Fibroblast of villous mesenchyme (primary cell): Measurements from ENCODE around the gene PRSS36. TPM values are rescaled to one million over a fixed set of nuclear protein-coding genes. Genes with fewer than 3 reads are reported as not detected.
"Not testable (repeated sequence)": the region's sequence is repeated elsewhere in the genome, so short reads cannot be mapped to it uniquely, and the experiment has no call there.

Source experiments
- DNase-seq: peaks from one replicate; pipeline ENCODE4 v3.0.0-alpha.2; 2010; ENCODE audit warnings: low read depth
- H3K4me3 ChIP-seq: 2 replicates; pipeline ENCODE4 v1.5.1; 2011; ENCODE audit warnings: low read depth, mild to moderate bottlenecking, low read length
- total RNA-seq: library from RNA; depleted of rRNA; stranded (reverse); fragments of >200 nt; gene quantifications from 2 replicates; pipeline ENCODE4 v1.2.3, GENCODE V29; 2012
- TF ChIP-seq, protein P1 (sequence below): IDR thresholded peaks from 2 replicates; pipeline ENCODE4 v1.5.1; 2012; ENCODE audit warnings: low read depth, mild to moderate bottlenecking, low read length; ENCODE audit not compliant: insufficient read depth

The PRSS36 gene
- total RNA-seq, 1 donor: under 0.01 TPM

DNA sequence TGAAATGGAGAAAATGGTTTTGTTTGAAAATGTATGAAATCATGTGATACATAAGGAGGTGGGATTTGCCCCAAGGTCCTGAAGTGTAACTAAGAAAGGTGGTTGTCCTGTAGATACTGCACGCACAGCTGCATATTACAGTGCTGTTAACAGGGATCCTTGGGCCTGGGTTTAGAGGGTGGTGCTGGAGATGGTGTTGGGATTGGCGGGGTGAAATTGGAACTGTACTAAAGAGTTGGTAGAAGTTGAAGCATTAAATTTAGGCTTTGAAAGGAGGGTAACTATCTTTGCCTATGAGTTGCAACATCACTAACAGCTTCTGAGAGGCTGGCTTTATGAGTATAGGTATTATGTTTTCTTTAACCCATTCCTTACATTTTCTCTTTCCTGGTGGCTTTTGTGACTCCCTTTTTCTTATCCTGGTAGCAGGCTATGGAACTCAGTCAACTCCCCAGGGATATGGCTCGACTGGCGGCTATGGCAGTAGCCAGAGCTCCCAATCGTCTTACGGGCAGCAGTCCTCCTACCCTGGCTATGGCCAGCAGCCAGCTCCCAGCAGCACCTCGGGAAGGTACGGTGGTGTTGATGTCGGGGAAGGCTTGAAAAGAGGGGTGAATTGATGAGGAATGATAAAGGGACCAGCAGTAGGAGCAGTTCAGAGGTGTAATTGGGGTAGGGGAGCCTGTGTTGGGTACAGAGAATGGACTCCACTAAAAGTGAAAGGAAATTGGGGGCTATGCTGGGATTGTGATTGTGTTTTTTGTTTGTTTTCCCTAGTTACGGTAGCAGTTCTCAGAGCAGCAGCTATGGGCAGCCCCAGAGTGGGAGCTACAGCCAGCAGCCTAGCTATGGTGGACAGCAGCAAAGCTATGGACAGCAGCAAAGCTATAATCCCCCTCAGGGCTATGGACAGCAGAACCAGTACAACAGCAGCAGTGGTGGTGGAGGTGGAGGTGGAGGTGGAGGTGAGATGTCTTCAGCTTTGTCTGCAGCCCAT, 33.9 kb upstream of the PRSS36 start:
- no peak for DNase-seq
- H3K4me3 ChIP-seq: no peak overlapping the region
- TF ChIP-seq, protein P1, sequence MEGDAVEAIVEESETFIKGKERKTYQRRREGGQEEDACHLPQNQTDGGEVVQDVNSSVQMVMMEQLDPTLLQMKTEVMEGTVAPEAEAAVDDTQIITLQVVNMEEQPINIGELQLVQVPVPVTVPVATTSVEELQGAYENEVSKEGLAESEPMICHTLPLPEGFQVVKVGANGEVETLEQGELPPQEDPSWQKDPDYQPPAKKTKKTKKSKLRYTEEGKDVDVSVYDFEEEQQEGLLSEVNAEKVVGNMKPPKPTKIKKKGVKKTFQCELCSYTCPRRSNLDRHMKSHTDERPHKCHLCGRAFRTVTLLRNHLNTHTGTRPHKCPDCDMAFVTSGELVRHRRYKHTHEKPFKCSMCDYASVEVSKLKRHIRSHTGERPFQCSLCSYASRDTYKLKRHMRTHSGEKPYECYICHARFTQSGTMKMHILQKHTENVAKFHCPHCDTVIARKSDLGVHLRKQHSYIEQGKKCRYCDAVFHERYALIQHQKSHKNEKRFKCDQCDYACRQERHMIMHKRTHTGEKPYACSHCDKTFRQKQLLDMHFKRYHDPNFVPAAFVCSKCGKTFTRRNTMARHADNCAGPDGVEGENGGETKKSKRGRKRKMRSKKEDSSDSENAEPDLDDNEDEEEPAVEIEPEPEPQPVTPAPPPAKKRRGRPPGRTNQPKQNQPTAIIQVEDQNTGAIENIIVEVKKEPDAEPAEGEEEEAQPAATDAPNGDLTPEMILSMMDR: no peak

DNA sequence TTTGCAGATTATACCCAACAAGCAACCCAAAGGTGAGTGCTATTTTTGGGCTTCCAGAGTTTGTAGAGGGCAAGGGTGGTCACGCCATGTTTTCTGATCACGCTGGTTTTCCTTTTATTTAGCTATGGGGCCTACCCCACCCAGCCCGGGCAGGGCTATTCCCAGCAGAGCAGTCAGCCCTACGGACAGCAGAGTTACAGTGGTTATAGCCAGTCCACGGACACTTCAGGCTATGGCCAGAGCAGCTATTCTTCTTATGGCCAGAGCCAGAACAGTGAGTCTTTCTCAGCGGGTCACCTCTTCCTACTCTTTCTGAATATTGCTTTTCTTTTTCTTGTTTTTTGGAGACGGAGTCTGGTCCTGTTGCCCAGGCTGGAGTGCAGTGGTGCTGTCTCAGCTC, 32.5 kb upstream of the PRSS36 start:
- TF ChIP-seq, protein P1: no peak
- peak overlapping the region; percentile 96 for H3K4me3 ChIP-seq
- DNase-seq: no peak

DNA sequence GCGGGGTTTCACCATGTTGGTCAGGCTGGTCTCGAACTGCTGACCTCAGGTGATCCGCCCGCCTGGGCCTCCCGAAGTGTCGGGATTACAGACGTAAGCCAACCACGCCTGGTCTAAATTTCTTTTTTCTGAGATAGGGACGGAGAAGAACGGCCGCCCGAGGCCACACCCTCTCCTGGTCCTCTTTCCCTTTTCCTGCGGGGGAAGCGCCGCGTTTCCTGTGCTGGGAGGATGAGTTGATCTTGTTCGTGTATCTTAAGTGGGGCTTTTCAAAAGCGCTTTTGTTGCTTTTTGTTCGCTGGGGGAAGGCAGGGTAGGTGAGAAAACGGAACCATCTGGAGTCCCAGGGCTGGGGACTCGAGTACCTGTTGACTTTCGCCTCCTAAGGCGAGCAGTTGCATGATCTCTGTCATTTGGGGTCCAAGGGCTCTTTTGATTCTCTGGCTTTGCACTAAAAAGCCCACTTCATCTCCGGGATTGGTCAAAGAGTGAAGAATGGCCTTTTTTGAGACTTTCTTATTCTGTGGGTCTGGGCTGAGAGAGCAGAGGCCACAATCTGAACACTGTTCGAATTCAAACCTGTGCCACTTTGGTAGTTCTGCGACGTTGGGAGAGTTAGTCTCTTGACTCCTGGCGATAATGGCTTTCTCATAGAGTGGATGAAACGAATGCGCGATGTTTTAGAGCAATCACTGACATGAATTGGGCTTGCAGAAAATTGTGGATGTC, 31.4 kb upstream of the PRSS36 start:
- TF ChIP-seq, protein P1: no peak
- peak overlapping the region; percentile 96 for H3K4me3 ChIP-seq
- peak; percentile 59 for DNase-seq

DNA sequence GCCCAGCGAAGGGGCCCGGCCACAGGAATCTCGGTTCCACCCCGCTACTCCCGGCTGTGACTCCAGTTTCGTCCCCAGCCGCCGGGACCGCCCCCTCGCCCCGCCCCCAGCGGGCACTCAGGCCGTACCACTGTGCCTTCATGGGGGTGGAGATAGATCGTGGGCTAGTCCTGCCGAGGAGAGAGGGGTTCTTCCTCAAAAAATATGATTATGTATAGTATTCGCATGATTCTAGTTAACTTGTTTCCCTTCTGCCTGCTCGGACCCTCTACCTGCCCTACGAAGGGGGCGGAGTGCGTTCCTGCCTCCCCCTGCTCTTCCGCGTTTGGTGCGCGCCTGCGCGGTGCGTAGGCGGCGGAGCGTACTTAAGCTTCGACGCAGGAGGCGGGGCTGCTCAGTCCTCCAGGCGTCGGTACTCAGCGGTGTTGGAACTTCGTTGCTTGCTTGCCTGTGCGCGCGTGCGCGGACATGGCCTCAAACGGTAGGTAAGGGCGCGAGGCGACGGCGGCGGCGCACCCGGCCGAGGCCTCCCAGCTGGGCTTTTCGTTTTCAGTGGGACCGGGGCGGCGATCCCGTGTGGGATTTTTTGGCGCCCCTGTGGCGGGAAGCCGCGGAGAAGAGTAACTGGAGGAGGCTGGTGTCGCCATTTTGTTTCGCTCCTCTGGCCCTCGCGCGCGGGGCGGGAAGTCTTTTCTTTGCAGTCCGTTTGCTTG, 30.0 kb upstream of the PRSS36 start, which contains the start of gene FUS:
TSS of gene FUS (plus strand) at position 393 of the 713 bp plus-strand sequence. CDS start at position 469, 76 bp downstream.
- H3K4me3 ChIP-seq: peak within 1 kb of the TSS; percentile 96
- peak; percentile 92 for DNase-seq
- TF ChIP-seq, protein P1: no peak

DNA sequence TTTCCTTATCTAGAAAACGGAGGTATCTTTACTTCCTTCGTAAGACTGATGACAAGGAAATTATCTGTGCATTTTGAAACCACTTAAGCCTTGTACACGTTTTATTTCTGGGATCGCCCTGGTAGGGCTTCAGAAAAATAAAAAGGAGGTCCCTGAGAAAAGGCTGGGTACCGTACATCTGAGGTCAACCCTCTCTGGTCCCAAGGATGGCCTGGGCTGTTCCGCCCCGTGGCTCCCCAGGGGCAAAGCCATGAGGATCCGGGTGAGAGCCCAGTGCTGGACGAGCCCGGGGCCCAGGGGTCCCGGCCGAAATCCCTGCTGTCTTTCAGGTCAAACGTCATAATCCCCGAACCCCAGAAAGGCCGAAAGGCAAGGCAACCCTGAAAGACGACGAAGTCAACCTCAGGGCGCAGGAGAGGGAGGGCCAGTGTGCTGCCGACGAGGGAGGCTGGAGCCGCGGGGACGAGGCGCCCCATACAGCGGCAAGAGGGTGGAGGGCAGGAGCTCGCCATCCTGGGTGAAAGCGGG, 29.4 kb upstream of the PRSS36 start:
- H3K4me3 ChIP-seq: peak overlapping the region; percentile 96
- TF ChIP-seq, protein P1: no peak
- peak; percentile 19 for DNase-seq

DNA sequence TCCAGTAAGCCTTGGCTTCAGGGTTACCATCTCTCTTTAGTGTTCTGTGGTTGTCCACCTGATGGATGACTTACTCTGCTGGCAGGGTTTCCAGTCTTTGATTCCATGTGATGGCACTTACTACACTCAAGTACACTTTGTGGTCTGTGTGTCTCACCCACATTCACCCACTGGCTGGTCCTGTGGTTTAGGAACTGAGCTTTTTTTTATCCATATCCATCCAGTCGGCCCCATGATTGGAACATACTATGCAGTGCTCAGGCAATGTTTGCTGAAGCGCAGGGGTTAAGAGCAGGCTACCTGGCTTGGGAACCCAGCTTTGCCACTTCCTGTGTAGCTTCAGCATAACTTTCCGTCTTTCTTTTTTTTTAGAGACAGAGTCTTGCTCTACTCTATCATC, 27.3 kb upstream of the PRSS36 start:
- TF ChIP-seq, protein P1: no peak
- no peak for DNase-seq
- H3K4me3 ChIP-seq: no peak overlapping the region

DNA sequence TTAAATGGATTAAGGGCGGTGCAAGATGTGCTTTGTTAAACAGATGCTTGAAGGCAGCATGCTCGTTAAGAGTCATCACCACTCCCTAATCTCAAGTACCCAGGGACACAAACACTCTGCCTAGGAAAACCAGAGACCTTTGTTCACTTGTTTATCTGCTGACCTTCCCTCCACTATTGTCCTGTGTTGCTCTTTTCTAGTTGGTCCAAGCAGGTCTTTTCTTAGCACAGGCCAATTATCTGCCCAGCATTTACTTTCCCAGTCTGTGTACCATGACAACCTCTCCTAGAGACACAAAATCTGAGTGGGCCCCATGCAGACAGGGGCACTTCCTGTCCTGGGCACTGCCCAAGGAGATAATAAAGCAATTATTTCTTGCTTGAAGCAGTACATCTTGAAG, 20.2 kb upstream of the PRSS36 start:
- H3K4me3 ChIP-seq, DNase-seq: not testable (repeated sequence)
